Esophagus muscularis mucosa (tissue), 4 donors: ENCODE data around the gene INTS3.
A peak's percentile ranks its signal among the peaks of the same experiment; 100 is the strongest.

ENCODE experiments used
- CTCF ChIP-seq, 3 experiments: fragments of 200-600 bp in 2 of 3; fragments of 450-650 bp in 1 of 3; sonication (generic) in 2 of 3; IDR thresholded peaks; one replicate each; pipeline ENCODE4 v1.5.1; 2017 to 2019; ENCODE audit warnings: antibody characterized with exemption in 3 of 3, mild to moderate bottlenecking in 2 of 3, moderate library complexity in 1 of 3
- EP300 ChIP-seq: sonication (generic); formaldehyde crosslinking; IDR thresholded peaks from one replicate; pipeline ENCODE4 v1.6.1; 2017; ENCODE audit warnings: antibody characterized with exemption
- POLR2A ChIP-seq: fragments of 450-650 bp; IDR thresholded peaks from one replicate; pipeline ENCODE4 v1.6.1; 2017; ENCODE audit warnings: antibody characterized with exemption, moderate library complexity, mild to moderate bottlenecking, low read depth
- POLR2AphosphoS5 ChIP-seq, 2 donors: sonication (generic); formaldehyde crosslinking; IDR thresholded peaks; one replicate each; pipeline ENCODE4 v1.6.1; 2017; ENCODE audit warnings: antibody characterized with exemption in 2 of 2

DNA sequence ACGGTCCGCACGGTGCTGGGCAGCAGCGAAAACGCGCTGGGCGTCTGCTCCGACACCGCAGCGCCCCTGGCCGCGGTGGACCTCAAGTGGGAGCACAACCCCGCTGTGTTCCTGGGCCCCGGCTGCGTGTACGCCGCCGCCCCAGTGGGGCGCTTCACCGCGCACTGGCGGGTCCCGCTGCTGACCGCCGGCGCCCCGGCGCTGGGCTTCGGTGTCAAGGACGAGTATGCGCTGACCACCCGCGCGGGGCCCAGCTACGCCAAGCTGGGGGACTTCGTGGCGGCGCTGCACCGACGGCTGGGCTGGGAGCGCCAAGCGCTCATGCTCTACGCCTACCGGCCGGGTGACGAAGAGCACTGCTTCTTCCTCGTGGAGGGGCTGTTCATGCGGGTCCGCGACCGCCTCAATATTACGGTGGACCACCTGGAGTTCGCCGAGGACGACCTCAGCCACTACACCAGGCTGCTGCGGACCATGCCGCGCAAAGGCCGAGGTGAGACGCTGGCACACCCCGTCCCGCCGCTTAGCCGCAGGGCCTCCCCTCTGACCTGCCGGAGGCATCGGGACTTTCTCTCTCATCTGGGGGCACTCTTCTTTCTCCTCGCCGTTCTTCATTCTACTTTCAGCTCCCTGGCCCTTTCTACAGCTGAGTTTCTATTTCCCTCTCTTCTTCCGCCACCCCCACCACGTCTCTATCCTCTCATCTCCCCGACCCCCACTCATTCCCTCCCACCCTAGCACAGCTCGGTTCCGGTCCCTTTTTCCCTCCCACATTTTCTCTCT lies 48.3 kb upstream of the INTS3 start:
- TF ChIP-seq POLR2A, result no peak
- no peak for TF ChIP-seq EP300
- peak; percentile 6 to 29 (median 7) for TF ChIP-seq CTCF (IDR thresholded peaks at IDR 0.05)
- no peak for TF ChIP-seq POLR2AphosphoS5 (IDR thresholded peaks at IDR 0.05)
